ENCODE results near the gene RWDD1. TPM values are rescaled to one million over a fixed set of nuclear protein-coding genes. Genes with fewer than 3 reads are reported as not detected.

Gene RWDD1
- total and polyA plus RNA-seq, 2 of the 13 experiments (the other 11 are each of a cell fraction or from before 2014, with no cell fraction given), result 27.4 to 67.1 TPM

DNA sequence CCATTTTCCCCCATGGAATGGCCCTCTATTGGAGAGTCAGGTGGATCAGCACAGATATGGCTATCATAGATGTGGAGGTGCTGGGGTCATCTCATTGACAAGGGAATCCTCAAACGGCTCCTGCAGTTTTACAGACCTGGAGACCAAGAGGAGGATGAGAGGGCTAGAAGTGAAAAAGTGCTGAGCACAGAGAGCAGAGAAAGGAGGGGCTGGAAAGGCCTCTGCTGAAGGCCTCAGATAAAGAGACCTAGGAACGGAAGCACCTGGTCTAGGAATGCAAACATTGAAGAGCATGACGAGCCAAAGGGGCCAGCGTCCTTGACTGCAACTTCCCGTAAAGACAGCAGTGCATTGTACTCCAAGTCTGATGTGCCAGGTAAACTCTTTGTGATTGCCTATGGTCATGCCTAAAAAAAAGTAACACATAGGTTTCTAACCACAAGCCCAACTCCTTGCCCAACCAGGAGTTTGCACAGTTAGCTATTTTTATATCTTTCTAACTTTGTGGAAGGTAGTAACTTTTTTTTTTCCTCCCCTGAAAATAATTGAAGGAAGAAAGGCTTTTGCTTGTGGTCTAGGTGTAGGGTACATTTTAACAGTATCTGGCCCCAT, 60.2 kb downstream of the RWDD1 start (continued):
- TF ChIP-seq, protein P1, sequence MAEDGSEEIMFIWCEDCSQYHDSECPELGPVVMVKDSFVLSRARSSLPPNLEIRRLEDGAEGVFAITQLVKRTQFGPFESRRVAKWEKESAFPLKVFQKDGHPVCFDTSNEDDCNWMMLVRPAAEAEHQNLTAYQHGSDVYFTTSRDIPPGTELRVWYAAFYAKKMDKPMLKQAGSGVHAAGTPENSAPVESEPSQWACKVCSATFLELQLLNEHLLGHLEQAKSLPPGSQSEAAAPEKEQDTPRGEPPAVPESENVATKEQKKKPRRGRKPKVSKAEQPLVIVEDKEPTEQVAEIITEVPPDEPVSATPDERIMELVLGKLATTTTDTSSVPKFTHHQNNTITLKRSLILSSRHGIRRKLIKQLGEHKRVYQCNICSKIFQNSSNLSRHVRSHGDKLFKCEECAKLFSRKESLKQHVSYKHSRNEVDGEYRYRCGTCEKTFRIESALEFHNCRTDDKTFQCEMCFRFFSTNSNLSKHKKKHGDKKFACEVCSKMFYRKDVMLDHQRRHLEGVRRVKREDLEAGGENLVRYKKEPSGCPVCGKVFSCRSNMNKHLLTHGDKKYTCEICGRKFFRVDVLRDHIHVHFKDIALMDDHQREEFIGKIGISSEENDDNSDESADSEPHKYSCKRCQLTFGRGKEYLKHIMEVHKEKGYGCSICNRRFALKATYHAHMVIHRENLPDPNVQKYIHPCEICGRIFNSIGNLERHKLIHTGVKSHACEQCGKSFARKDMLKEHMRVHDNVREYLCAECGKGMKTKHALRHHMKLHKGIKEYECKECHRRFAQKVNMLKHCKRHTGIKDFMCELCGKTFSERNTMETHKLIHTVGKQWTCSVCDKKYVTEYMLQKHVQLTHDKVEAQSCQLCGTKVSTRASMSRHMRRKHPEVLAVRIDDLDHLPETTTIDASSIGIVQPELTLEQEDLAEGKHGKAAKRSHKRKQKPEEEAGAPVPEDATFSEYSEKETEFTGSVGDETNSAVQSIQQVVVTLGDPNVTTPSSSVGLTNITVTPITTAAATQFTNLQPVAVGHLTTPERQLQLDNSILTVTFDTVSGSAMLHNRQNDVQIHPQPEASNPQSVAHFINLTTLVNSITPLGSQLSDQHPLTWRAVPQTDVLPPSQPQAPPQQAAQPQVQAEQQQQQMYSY (CRISPR knock-in tag; IDR thresholded peaks at IDR 0.05), result no peak
- no peak for TF ChIP-seq ARNT (IDR thresholded peaks at IDR 0.05)
- peak; percentile 81; the same call in 1 of the 2 replicates for TF ChIP-seq SNAPC2 (CRISPR knock-in tag; IDR thresholded peaks at IDR 0.05)
- TF ChIP-seq ZNF883 (CRISPR knock-in tag; IDR thresholded peaks at IDR 0.05; ENCODE audit: not compliant biosample characterization), result no peak
- peak; percentile 99 for TF ChIP-seq ZMYM4 (CRISPR knock-in tag; IDR thresholded peaks at IDR 0.05)
- TF ChIP-seq ZNF224 (CRISPR knock-in tag; IDR thresholded peaks at IDR 0.05), result no peak
- peak; percentile 78; the same call in 1 of the 2 replicates for TF ChIP-seq ZIK1 (CRISPR knock-in tag; IDR thresholded peaks at IDR 0.05; ENCODE audit: borderline replicate concordance, low read depth)
- no peak for TF ChIP-seq HMGA1 (CRISPR knock-in tag; conservative IDR thresholded peaks at IDR 0.05)
- TF ChIP-seq MIXL1 (CRISPR knock-in tag; IDR thresholded peaks at IDR 0.05), result peak; percentile 97; the same call in 1 of the 2 replicates
- peak; percentile 97; the same call in 1 of the 2 replicates for TF ChIP-seq CBX5 (CRISPR knock-in tag; IDR thresholded peaks at IDR 0.05; ENCODE audit: borderline replicate concordance)
- no peak for TF ChIP-seq FOXM1 (CRISPR knock-in tag; IDR thresholded peaks at IDR 0.05)
- peak; percentile 97 for TF ChIP-seq ZNF33B (CRISPR knock-in tag; IDR thresholded peaks at IDR 0.05)
- peak; percentile 91 for TF ChIP-seq ZSCAN9 (CRISPR knock-in tag; IDR thresholded peaks at IDR 0.05; ENCODE audit: borderline replicate concordance)
- TF ChIP-seq, protein P2, sequence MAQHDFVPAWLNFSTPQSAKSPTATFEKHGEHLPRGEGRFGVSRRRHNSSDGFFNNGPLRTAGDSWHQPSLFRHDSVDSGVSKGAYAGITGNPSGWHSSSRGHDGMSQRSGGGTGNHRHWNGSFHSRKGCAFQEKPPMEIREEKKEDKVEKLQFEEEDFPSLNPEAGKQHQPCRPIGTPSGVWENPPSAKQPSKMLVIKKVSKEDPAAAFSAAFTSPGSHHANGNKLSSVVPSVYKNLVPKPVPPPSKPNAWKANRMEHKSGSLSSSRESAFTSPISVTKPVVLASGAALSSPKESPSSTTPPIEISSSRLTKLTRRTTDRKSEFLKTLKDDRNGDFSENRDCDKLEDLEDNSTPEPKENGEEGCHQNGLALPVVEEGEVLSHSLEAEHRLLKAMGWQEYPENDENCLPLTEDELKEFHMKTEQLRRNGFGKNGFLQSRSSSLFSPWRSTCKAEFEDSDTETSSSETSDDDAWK (CRISPR knock-in tag; IDR thresholded peaks at IDR 0.05), result no peak
- TF ChIP-seq, protein P3, sequence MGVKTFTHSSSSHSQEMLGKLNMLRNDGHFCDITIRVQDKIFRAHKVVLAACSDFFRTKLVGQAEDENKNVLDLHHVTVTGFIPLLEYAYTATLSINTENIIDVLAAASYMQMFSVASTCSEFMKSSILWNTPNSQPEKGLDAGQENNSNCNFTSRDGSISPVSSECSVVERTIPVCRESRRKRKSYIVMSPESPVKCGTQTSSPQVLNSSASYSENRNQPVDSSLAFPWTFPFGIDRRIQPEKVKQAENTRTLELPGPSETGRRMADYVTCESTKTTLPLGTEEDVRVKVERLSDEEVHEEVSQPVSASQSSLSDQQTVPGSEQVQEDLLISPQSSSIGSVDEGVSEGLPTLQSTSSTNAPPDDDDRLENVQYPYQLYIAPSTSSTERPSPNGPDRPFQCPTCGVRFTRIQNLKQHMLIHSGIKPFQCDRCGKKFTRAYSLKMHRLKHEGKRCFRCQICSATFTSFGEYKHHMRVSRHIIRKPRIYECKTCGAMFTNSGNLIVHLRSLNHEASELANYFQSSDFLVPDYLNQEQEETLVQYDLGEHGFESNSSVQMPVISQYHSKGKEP (CRISPR knock-in tag; IDR thresholded peaks at IDR 0.05), result no peak
- TF ChIP-seq ADNP (CRISPR knock-in tag; IDR thresholded peaks at IDR 0.05), result no peak
- TF ChIP-seq SP4 (CRISPR knock-in tag; IDR thresholded peaks at IDR 0.05), result no peak
- TF ChIP-seq, protein P4, sequence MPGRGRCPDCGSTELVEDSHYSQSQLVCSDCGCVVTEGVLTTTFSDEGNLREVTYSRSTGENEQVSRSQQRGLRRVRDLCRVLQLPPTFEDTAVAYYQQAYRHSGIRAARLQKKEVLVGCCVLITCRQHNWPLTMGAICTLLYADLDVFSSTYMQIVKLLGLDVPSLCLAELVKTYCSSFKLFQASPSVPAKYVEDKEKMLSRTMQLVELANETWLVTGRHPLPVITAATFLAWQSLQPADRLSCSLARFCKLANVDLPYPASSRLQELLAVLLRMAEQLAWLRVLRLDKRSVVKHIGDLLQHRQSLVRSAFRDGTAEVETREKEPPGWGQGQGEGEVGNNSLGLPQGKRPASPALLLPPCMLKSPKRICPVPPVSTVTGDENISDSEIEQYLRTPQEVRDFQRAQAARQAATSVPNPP (CRISPR knock-in tag; IDR thresholded peaks at IDR 0.05), result peak; percentile 80
- TF ChIP-seq ETV6 (CRISPR knock-in tag; conservative IDR thresholded peaks at IDR 0.05), result no peak; the same call in 1 of the 2 replicates
- no peak for TF ChIP-seq ZNF678 (CRISPR knock-in tag; IDR thresholded peaks at IDR 0.05)
- TF ChIP-seq, protein P5, sequence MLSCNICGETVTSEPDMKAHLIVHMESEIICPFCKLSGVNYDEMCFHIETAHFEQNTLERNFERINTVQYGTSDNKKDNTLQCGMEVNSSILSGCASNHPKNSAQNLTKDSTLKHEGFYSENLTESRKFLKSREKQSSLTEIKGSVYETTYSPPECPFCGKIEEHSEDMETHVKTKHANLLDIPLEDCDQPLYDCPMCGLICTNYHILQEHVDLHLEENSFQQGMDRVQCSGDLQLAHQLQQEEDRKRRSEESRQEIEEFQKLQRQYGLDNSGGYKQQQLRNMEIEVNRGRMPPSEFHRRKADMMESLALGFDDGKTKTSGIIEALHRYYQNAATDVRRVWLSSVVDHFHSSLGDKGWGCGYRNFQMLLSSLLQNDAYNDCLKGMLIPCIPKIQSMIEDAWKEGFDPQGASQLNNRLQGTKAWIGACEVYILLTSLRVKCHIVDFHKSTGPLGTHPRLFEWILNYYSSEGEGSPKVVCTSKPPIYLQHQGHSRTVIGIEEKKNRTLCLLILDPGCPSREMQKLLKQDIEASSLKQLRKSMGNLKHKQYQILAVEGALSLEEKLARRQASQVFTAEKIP (CRISPR knock-in tag; IDR thresholded peaks at IDR 0.05; ENCODE audit: borderline replicate concordance), result no peak
- no peak for TF ChIP-seq ZNF839 (CRISPR knock-in tag; IDR thresholded peaks at IDR 0.05; ENCODE audit: borderline replicate concordance)

Data from HepG2 (cell line).